Measurements from ENCODE around the gene IFIT5. TPM values are rescaled to one million over a fixed set of nuclear protein-coding genes. Genes with fewer than 3 reads are reported as not detected.

IFIT5 gene
- polyA plus RNA-seq, 1 donor (not counting 4 experiments of a cell fraction or from before 2014, with no cell fraction given) = 15.8 TPM

- Histone ChIP-seq H3K27me3 (ENCODE audit: control insufficient read depth, extremely low read depth, insufficient read depth, low read length) (no peaks in the 10 kb centered on the region), H3K4me1 (ENCODE audit: control insufficient read depth, extremely low read depth, insufficient read depth, low read length) (no peaks in the 10 kb centered on the region), H3K4me3 (ENCODE audit: control insufficient read depth in 2 of 3, extremely low read depth in 1 of 3, insufficient read depth in 2 of 3, low read depth in 1 of 3, low read length in 3 of 3) (no peak overlapping the region), H3K36me3 (ENCODE audit: control insufficient read depth in 2 of 2, extremely low read depth in 1 of 2, insufficient read depth in 2 of 2, low read length in 2 of 2) (no peaks in the 10 kb centered on the region), H2AFZ (ENCODE audit: control insufficient read depth, low read length) (no peak overlapping the region), H3K27ac (ENCODE audit: control insufficient read depth, insufficient read depth, low read length) (no peak overlapping the region), H3K9me3 (ENCODE audit: control insufficient read depth, low read depth, low read length) (no peaks in the 10 kb centered on the region), H4K20me1 (ENCODE audit: control insufficient read depth, extremely low read depth, insufficient read depth, low read length) (no peaks in the 10 kb centered on the region), H3K79me2 (ENCODE audit: control insufficient read depth, insufficient read depth, low read length) (no peaks in the 10 kb centered on the region), H3K4me2 (ENCODE audit: control insufficient read depth, extremely low read depth, insufficient read depth, low read depth, low read length) (no peak overlapping the region), H3K9me1 (ENCODE audit: control insufficient read depth, extremely low read depth, insufficient read depth, low read length) (no peaks in the 10 kb centered on the region), H3K9ac (ENCODE audit: control insufficient read depth, extremely low read depth, insufficient read depth, low read length) (no peak overlapping the region)
- dilution Hi-C loops (cut with MboI; ENCODE audit: extremely low pct_ligation_motif_present, low sequenced_read_pairs) = no loop called here
- TF ChIP-seq EZH2 (IDR thresholded peaks at IDR 0.05; ENCODE audit: low read length) (no peak), CTCF (optimal IDR thresholded peaks at IDR 0.05 in 1 of 3, IDR thresholded peaks at IDR 0.05 in 1 of 3, conservative IDR thresholded peaks at IDR 0.05 in 1 of 3; ENCODE audit: extremely low read depth in 1 of 3, insufficient read depth in 2 of 3, low read length in 3 of 3) (no peak)
- no peak for FAIRE-seq
- DNase-seq (ENCODE audit: low read depth, low spot score) = no peak
Measured at GRCh38 chr10:89382757-89383156, 31.6 kb upstream of the IFIT5 start.

GRCh38 chr10:89384474-89385340 lies 29.7 kb upstream of the IFIT5 start:
- Histone ChIP-seq H3K36me3 (ENCODE audit: control insufficient read depth in 2 of 2, extremely low read depth in 1 of 2, insufficient read depth in 2 of 2, low read length in 2 of 2) (no peaks in the 10 kb centered on the region), H3K9me1 (ENCODE audit: control insufficient read depth, extremely low read depth, insufficient read depth, low read length) (no peaks in the 10 kb centered on the region), H4K20me1 (ENCODE audit: control insufficient read depth, extremely low read depth, insufficient read depth, low read length) (no peaks in the 10 kb centered on the region), H3K27me3 (ENCODE audit: control insufficient read depth, extremely low read depth, insufficient read depth, low read length) (no peaks in the 10 kb centered on the region), H3K4me1 (ENCODE audit: control insufficient read depth, extremely low read depth, insufficient read depth, low read length) (no peaks in the 10 kb centered on the region), H3K9me3 (ENCODE audit: control insufficient read depth, low read depth, low read length) (no peaks in the 10 kb centered on the region), H3K9ac (ENCODE audit: control insufficient read depth, extremely low read depth, insufficient read depth, low read length) (no peak overlapping the region), H2AFZ (ENCODE audit: control insufficient read depth, low read length) (no peak overlapping the region), H3K4me2 (ENCODE audit: control insufficient read depth, extremely low read depth, insufficient read depth, low read depth, low read length) (no peak overlapping the region), H3K79me2 (ENCODE audit: control insufficient read depth, insufficient read depth, low read length) (no peaks in the 10 kb centered on the region), H3K27ac (ENCODE audit: control insufficient read depth, insufficient read depth, low read length) (no peak overlapping the region), H3K4me3 (ENCODE audit: control insufficient read depth in 2 of 3, extremely low read depth in 1 of 3, insufficient read depth in 2 of 3, low read depth in 1 of 3, low read length in 3 of 3) (no peak overlapping the region)
- TF ChIP-seq CTCF (optimal IDR thresholded peaks at IDR 0.05 in 1 of 3, IDR thresholded peaks at IDR 0.05 in 1 of 3, conservative IDR thresholded peaks at IDR 0.05 in 1 of 3; ENCODE audit: extremely low read depth in 1 of 3, insufficient read depth in 2 of 3, low read length in 3 of 3) = no peak
- TF ChIP-seq EZH2 (IDR thresholded peaks at IDR 0.05; ENCODE audit: low read length) = no peak
- DNase-seq (ENCODE audit: low read depth, low spot score) = no peak
- FAIRE-seq = no peak
- dilution Hi-C loops (cut with MboI; ENCODE audit: extremely low pct_ligation_motif_present, low sequenced_read_pairs) = no loop called here
